HCT116 (cell line): ENCODE data around the gene RAP1GAP2. TPM values are rescaled to one million over a fixed set of nuclear protein-coding genes. Genes with fewer than 3 reads are reported as not detected.

Experiments
- ATAC-seq: fragments of 200-7000 bp; cut with Tn5 transposase; 2 replicates; pipeline ENCODE4 v1.9.1; 2020; ENCODE audit warnings: mild to moderate bottlenecking, moderate library complexity
- BruUV-seq: library from RNA; stranded (reverse); fragments of 400-500 nt; replicated peaks from 2 replicates; lab custom pipeline; 2021; lab: Mats Ljungman, UMichigan
- CTCF ChIA-PET: fragments of 300-600 bp; sonication (Branson Sonifier 250); formaldehyde crosslinking; loops from one replicate; lab custom pipeline; 2021; ENCODE audit warnings: antibody characterized with exemption; lab: Charles Lee
- POLR2A ChIA-PET: fragments of 300-600, 350-600 bp; sonication (Branson Sonifier 250); formaldehyde crosslinking; loops from one replicate; lab custom pipeline; 2021; ENCODE audit warnings: antibody characterized with exemption; lab: Charles Lee
- RAD21 ChIA-PET, 2 experiments: fragments of 300-600 bp; sonication (Branson Sonifier 250); formaldehyde crosslinking; loops; one replicate each; lab custom pipeline; 2023; ENCODE audit warnings: low total read pairs in 2 of 2; ENCODE audit not compliant: uncharacterized antibody in 2 of 2, unreplicated experiment in 2 of 2, low non-redundant PET in 1 of 2; lab: Charles Lee
- DNase-seq: peaks from one replicate; pipeline ENCODE4 v3.0.0-alpha.2; 2010; ENCODE audit warnings: low read depth, low spot score
- H2AFZ ChIP-seq: fragments of 200-600 bp; shearing (Covaris generic), sonication (generic); 2 replicates; pipeline ENCODE4 v1.6.1; 2017; ENCODE audit warnings: low read depth, mixed run types, mixed read lengths, antibody characterized with exemption, low read length; ENCODE audit not compliant: poor library complexity, severe bottlenecking
- H3K27ac ChIP-seq: 2 replicates; pipeline ENCODE4 v1.5.1; 2012; ENCODE audit warnings: low read depth, low read length
- H3K27me3 ChIP-seq: fragments of 200-600 bp; sonication (generic); 2 replicates; pipeline ENCODE4 v1.6.1; 2016; ENCODE audit warnings: mixed run types, low read length, mixed read lengths; ENCODE audit not compliant: insufficient read depth
- H3K36me3 ChIP-seq, 2 experiments: fragments of 200-500 bp in 1 of 2; fragments of 200-600 bp in 1 of 2; sonication (Bioruptor generic) in 1 of 2; sonication (generic) in 1 of 2; 2 replicates each; pipeline versions ENCODE4 v1.5.1 to v1.6.1; 2014 to 2016; ENCODE audit warnings: low read length in 2 of 2, inconsistent platforms in 1 of 2, mixed read lengths in 1 of 2, mixed run types in 1 of 2; ENCODE audit not compliant: insufficient read depth in 2 of 2, control insufficient read depth in 1 of 2
- H3K4me1 ChIP-seq, 2 experiments: fragments of 200-600 bp in 1 of 2; sonication (generic) in 1 of 2; 2 replicates each; pipeline versions ENCODE4 v1.5.1 to v1.6.1; 2012 to 2017; ENCODE audit warnings: low read length in 2 of 2, inconsistent platforms in 1 of 2, mild to moderate bottlenecking in 1 of 2, mixed read lengths in 1 of 2, mixed run types in 1 of 2, moderate library complexity in 1 of 2; ENCODE audit not compliant: insufficient read depth in 2 of 2, control insufficient read depth in 1 of 2
- H3K4me2 ChIP-seq: fragments of 200-600 bp; sonication (generic); 2 replicates; pipeline ENCODE4 v1.6.1; 2017; ENCODE audit warnings: mixed run types, low read length, mixed read lengths
- H3K4me3 ChIP-seq, 2 experiments: fragments of 200-600 bp in 1 of 2; sonication (generic) in 1 of 2; replicated peaks in 1 of 2; 2 replicates each; pipeline ENCODE4 v1.5.1; 2011 to 2016; ENCODE audit warnings: low read length in 2 of 2, control low read depth in 1 of 2, low read depth in 1 of 2, mild to moderate bottlenecking in 1 of 2, mixed read lengths in 1 of 2, mixed run types in 1 of 2
- H3K79me2 ChIP-seq: fragments of 200-600 bp; sonication (generic); 2 replicates; pipeline ENCODE4 v1.6.1; 2017; ENCODE audit warnings: mild to moderate bottlenecking, mixed run types, low read length, moderate library complexity, mixed read lengths; ENCODE audit not compliant: insufficient read depth
- H3K9ac ChIP-seq: fragments of 200-600 bp; sonication (generic); 2 replicates; pipeline ENCODE4 v1.6.1; 2016; ENCODE audit warnings: low read length, mixed read lengths
- H3K9me2 ChIP-seq: fragments of 200-600 bp; sonication (generic), shearing (Covaris generic); 2 replicates; pipeline ENCODE4 v1.6.1; 2017; ENCODE audit warnings: mixed run types, mild to moderate bottlenecking, moderate library complexity; ENCODE audit not compliant: insufficient read depth
- H3K9me3 ChIP-seq, 2 experiments: fragments of 200-500 bp in 1 of 2; fragments of 200-600 bp in 1 of 2; sonication (Bioruptor generic) in 1 of 2; sonication (generic) in 1 of 2; 2 replicates each; pipeline ENCODE4 v1.6.1; 2014 to 2017; ENCODE audit warnings: low read length in 2 of 2, mixed read lengths in 2 of 2, inconsistent platforms in 1 of 2, low read depth in 1 of 2, mild to moderate bottlenecking in 1 of 2, mixed run types in 1 of 2, moderate library complexity in 1 of 2; ENCODE audit not compliant: control insufficient read depth in 1 of 2, insufficient read depth in 1 of 2
- H4K20me1 ChIP-seq: fragments of 200-600 bp; sonication (generic), shearing (Covaris generic); 2 replicates; pipeline ENCODE4 v1.6.1; 2017; ENCODE audit warnings: mixed run types, mild to moderate bottlenecking, moderate library complexity; ENCODE audit not compliant: insufficient read depth
- CBX3 ChIP-seq: IDR thresholded peaks from 2 replicates; pipeline ENCODE4 v1.6.1; 2012; ENCODE audit warnings: low read depth
- CEBPB ChIP-seq: IDR thresholded peaks from 2 replicates; pipeline ENCODE4 v1.6.1; 2012; ENCODE audit warnings: low read depth
- CTCF ChIP-seq, 3 experiments: fragments of 200-600 bp in 1 of 3; sonication (generic) in 1 of 3; IDR thresholded peaks in 2 of 3; conservative IDR thresholded peaks in 1 of 3; 2 replicates each; pipeline ENCODE4 v1.5.1; 2012 to 2017; ENCODE audit warnings: low read depth in 2 of 3, low read length in 2 of 3, antibody characterized with exemption in 1 of 3, borderline replicate concordance in 1 of 3, control low read depth in 1 of 3, mild to moderate bottlenecking in 1 of 3, mixed read lengths in 1 of 3, mixed run types in 1 of 3, moderate library complexity in 1 of 3; ENCODE audit not compliant: insufficient read depth in 1 of 3
- ELF1 ChIP-seq: IDR thresholded peaks from 2 replicates; pipeline ENCODE4 v1.6.1; 2012; ENCODE audit warnings: low read depth, borderline replicate concordance
- FOSL1 ChIP-seq: IDR thresholded peaks from 2 replicates; pipeline ENCODE4 v1.6.1; 2012; ENCODE audit warnings: low read depth
- POLR2A ChIP-seq: IDR thresholded peaks from 2 replicates; pipeline ENCODE4 v1.7.0; 2011; ENCODE audit warnings: borderline replicate concordance; ENCODE audit not compliant: insufficient read depth, insufficient read length; ENCODE audit errors: extremely low read depth
- POLR2AphosphoS5 ChIP-seq: IDR thresholded peaks from 2 replicates; pipeline ENCODE4 v1.6.1; 2011; ENCODE audit warnings: mild to moderate bottlenecking, low read depth, low read length, moderate library complexity
- RAD21 ChIP-seq: IDR thresholded peaks from 2 replicates; pipeline ENCODE4 v1.6.1; 2012; ENCODE audit warnings: low read depth, mild to moderate bottlenecking
- SP1 ChIP-seq: IDR thresholded peaks from 2 replicates; pipeline ENCODE4 v1.6.1; 2012; ENCODE audit warnings: low read depth
- SRF ChIP-seq: IDR thresholded peaks from 2 replicates; pipeline ENCODE4 v1.6.1; 2012; ENCODE audit warnings: low read depth
- YY1 ChIP-seq: IDR thresholded peaks from 2 replicates; pipeline ENCODE4 v1.6.1; 2011; ENCODE audit warnings: low read length, low read depth, moderate library complexity, mild to moderate bottlenecking; ENCODE audit not compliant: insufficient replicate concordance; ENCODE audit errors: extremely low read depth
- ZBTB33 ChIP-seq: IDR thresholded peaks from 2 replicates; pipeline ENCODE4 v1.6.1; 2011; ENCODE audit warnings: mild to moderate bottlenecking, low read length, moderate library complexity; ENCODE audit not compliant: insufficient replicate concordance; ENCODE audit errors: extremely low read depth
- ZFX ChIP-seq: fragments of 450-650 bp; IDR thresholded peaks from 2 replicates; pipeline ENCODE4 v1.6.1; 2017
- intact Hi-C: fragments of 100-400 bp; cut with micrococcal nuclease; formaldehyde crosslinking; loops from 2 replicates; pipeline ENCODE4 v1.10.0; 2022
- total RNA-seq: library from RNA; stranded (reverse); gene quantifications from one replicate; pipeline ENCODE4 v1.2.1, GENCODE V29; 2021; ENCODE audit not compliant: unreplicated experiment

The RAP1GAP2 gene
- total RNA-seq, 1 experiment from 2014 or later, result 54.6 TPM

- Histone ChIP-seq H3K4me3 (no peak overlapping the region), H3K27me3 (no peaks in the 10 kb centered on the region), H3K36me3 (no peaks in the 10 kb centered on the region), H3K79me2 (no peaks in the 10 kb centered on the region), H4K20me1 (no peaks in the 10 kb centered on the region), H3K9ac (no peak overlapping the region), H3K9me3 (no peaks in the 10 kb centered on the region), H2AFZ (no peak overlapping the region), H3K4me1 (peaks cover 5 to 15% of the 10 kb centered on the region in 2 experiments), H3K27ac (no peak overlapping the region), H3K4me2 (no peak overlapping the region), H3K9me2 (no peaks in the 10 kb centered on the region)
- ChIA-PET POLR2A (no interaction called here), CTCF (no interaction called here), RAD21 (no interaction called here)
- no peak for ATAC-seq
- intact Hi-C loops, result no loop called here
- BruUV-seq, result no TSS peak
- TF ChIP-seq ELF1 (no peak), POLR2A (no peak), SP1 (no peak), ZFX (no peak), FOSL1 (no peak), YY1 (no peak), CBX3 (no peak), POLR2AphosphoS5 (no peak), ZBTB33 (no peak), CEBPB (no peak), RAD21 (no peak), CTCF (IDR thresholded peaks at IDR 0.05 in 2 of 3, conservative IDR thresholded peaks at IDR 0.05 in 1 of 3; ENCODE audit: borderline replicate concordance in 1 of 3, insufficient read depth in 1 of 3, low read depth in 2 of 3, low read length in 2 of 3) (no peak), SRF (no peak)
- no peak for DNase-seq
These were observed 149.1 kb downstream of the RAP1GAP2 start for GRCh38 chr17:2945299-2945698.
